Trophoblast cell (in vitro differentiated cells and primary cell): ENCODE results near the gene BEST2.

Source experiments
- DNase-seq, 2 donors: peaks; one replicate each; pipeline ENCODE4 v3.0.0-alpha.2; 2016
- H2AFZ ChIP-seq: 2 replicates; pipeline ENCODE4 v1.6.1; 2013; ENCODE audit warnings: low read length, moderate library complexity, mild to moderate bottlenecking; ENCODE audit not compliant: insufficient read depth, poor library complexity
- H2AK5ac ChIP-seq: 2 replicates; pipeline ENCODE4 v1.6.1; 2013; ENCODE audit warnings: mild to moderate bottlenecking, low read length
- H2BK120ac ChIP-seq: 2 replicates; pipeline ENCODE4 v1.6.1; 2013; ENCODE audit warnings: low read length, mild to moderate bottlenecking, moderate library complexity; ENCODE audit not compliant: insufficient read depth, poor library complexity
- H2BK12ac ChIP-seq: 2 replicates; pipeline ENCODE4 v1.6.1; 2013; ENCODE audit warnings: mild to moderate bottlenecking, low read length, moderate library complexity
- H2BK5ac ChIP-seq: 2 replicates; pipeline ENCODE4 v1.6.1; 2013; ENCODE audit warnings: low read length, low read depth, moderate library complexity, mild to moderate bottlenecking; ENCODE audit not compliant: poor library complexity
- H3K14ac ChIP-seq: 2 replicates; pipeline ENCODE4 v1.6.1; 2013; ENCODE audit warnings: mild to moderate bottlenecking, low read length
- H3K18ac ChIP-seq: 2 replicates; pipeline ENCODE4 v1.6.1; 2013; ENCODE audit warnings: mild to moderate bottlenecking, low read length
- H3K23ac ChIP-seq: 2 replicates; pipeline ENCODE4 v1.6.1; 2013; ENCODE audit warnings: low read length
- H3K27ac ChIP-seq: 2 replicates; pipeline ENCODE4 v1.5.1; 2013; ENCODE audit warnings: low read depth, mild to moderate bottlenecking, inconsistent platforms, low read length, moderate library complexity
- H3K27me3 ChIP-seq: 2 replicates; pipeline ENCODE4 v1.6.1; 2013; ENCODE audit warnings: inconsistent platforms, mild to moderate bottlenecking, low read length, moderate library complexity; ENCODE audit not compliant: insufficient read depth
- H3K36me3 ChIP-seq, 2 experiments: 1 replicate in 1 of 2; 2 replicates in 1 of 2; pipeline ENCODE4 v1.6.1; 2013; ENCODE audit warnings: low read length in 2 of 2, mild to moderate bottlenecking in 2 of 2, moderate library complexity in 1 of 2; ENCODE audit not compliant: insufficient read depth in 2 of 2, control insufficient read depth in 1 of 2
- H3K4ac ChIP-seq: 2 replicates; pipeline ENCODE4 v1.6.1; 2013; ENCODE audit warnings: low read depth, mild to moderate bottlenecking, low read length, moderate library complexity
- H3K4me1 ChIP-seq, 2 experiments: 1 replicate in 1 of 2; 2 replicates in 1 of 2; pipeline ENCODE4 v1.6.1; 2013; ENCODE audit warnings: low read length in 2 of 2, mild to moderate bottlenecking in 2 of 2, moderate library complexity in 1 of 2; ENCODE audit not compliant: insufficient read depth in 2 of 2, control insufficient read depth in 1 of 2
- H3K4me2 ChIP-seq: 2 replicates; pipeline ENCODE4 v1.6.1; 2013; ENCODE audit warnings: inconsistent platforms, mild to moderate bottlenecking, low read length, moderate library complexity
- H3K4me3 ChIP-seq: 2 replicates; pipeline ENCODE4 v1.5.1; 2013; ENCODE audit warnings: mild to moderate bottlenecking, low read depth, low read length, inconsistent platforms
- H3K79me1 ChIP-seq: one replicate; pipeline ENCODE4 v1.6.1; 2013; ENCODE audit warnings: low read length
- H3K79me2 ChIP-seq: 2 replicates; pipeline ENCODE4 v1.6.1; 2013; ENCODE audit warnings: low read length, mild to moderate bottlenecking; ENCODE audit not compliant: control insufficient read depth, insufficient read depth, poor library complexity
- H3K9ac ChIP-seq: 2 replicates; pipeline ENCODE4 v1.6.1; 2013; ENCODE audit warnings: mild to moderate bottlenecking, low read length
- H3K9me3 ChIP-seq: 2 replicates; pipeline ENCODE4 v1.6.1; 2013; ENCODE audit warnings: low read depth, mild to moderate bottlenecking, control low read depth, inconsistent platforms, low read length; ENCODE audit not compliant: insufficient read depth
- H4K12ac ChIP-seq: 2 replicates; pipeline ENCODE4 v1.6.1; 2013; ENCODE audit warnings: low read depth, mild to moderate bottlenecking, low read length, moderate library complexity
- H4K8ac ChIP-seq: 2 replicates; pipeline ENCODE4 v1.6.1; 2013; ENCODE audit warnings: low read depth, mild to moderate bottlenecking, low read length, moderate library complexity
- H4K91ac ChIP-seq: one replicate; pipeline ENCODE4 v1.6.1; 2013; ENCODE audit warnings: low read depth, mild to moderate bottlenecking, low read length, moderate library complexity
- WGBS: extraction: QIAGEN DNeasy Blood & Tissue Kit; methylation state at CpG from one replicate; pipeline ENCODE4 v1.1.7; 2013; ENCODE audit warnings: missing lambda C conversion rate; ENCODE audit not compliant: insufficient read length, insufficient coverage; ENCODE audit errors: extremely low coverage; 5-methylcytosine and 5-hydroxymethylcytosine counted together

BEST2 gene

DNA sequence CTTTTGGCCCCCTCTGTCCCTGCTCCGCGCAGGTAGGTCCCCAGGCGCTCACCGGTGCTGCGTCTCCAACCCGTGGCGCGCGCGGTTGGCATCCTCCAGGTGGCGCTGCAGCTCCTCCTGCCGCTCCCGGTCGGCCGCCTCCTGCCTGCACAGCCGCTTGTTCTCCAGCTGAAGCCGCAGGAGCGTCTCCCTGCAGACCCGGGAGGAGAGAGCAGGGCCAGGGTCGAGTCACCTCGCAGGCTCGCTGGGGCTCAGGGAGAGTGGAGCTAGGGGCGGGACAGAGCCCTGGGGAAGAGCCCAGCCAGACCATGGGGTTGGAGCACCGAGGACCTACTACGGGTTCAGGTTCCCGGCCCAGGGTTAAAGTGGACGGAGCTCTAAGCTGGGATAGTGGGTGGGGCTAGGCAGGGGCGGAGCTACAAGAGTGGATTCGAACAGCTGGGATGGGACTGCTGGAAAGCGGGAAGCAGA, 14.5 kb downstream of the BEST2 start:
- H3K79me1 ChIP-seq = no peaks in the 10 kb centered on the region
- no peak overlapping the region for H3K4me3 ChIP-seq
- H2BK12ac ChIP-seq = no peak overlapping the region
- H4K8ac ChIP-seq = no peak overlapping the region
- no peak overlapping the region for H4K12ac ChIP-seq
- H3K27ac ChIP-seq = no peak overlapping the region
- peaks cover 5% of the 10 kb centered on the region for H3K9me3 ChIP-seq
- no peak overlapping the region for H2AFZ ChIP-seq
- no peak overlapping the region for H3K4ac ChIP-seq
- H3K14ac ChIP-seq = no peak overlapping the region
- DNase-seq = peak; percentile 90 to 91
- H3K9ac ChIP-seq = no peak overlapping the region
- no peak overlapping the region for H2BK120ac ChIP-seq
- peaks cover 0 to 3% of the 10 kb centered on the region in 2 experiments for H3K4me1 ChIP-seq
- H2BK5ac ChIP-seq = no peak overlapping the region
- no peak overlapping the region for H4K91ac ChIP-seq
- no peaks in the 10 kb centered on the region for H3K27me3 ChIP-seq
- no peak overlapping the region for H3K23ac ChIP-seq
- no peak overlapping the region for H2AK5ac ChIP-seq
- no peaks in the 10 kb centered on the region for H3K79me2 ChIP-seq
- no peak overlapping the region for H3K4me2 ChIP-seq
- WGBS = no CpG with 5 or more reads among the region's 30 CpGs
- H3K18ac ChIP-seq = no peak overlapping the region
- H3K36me3 ChIP-seq = peaks cover 67 to 71% of the 10 kb centered on the region in 2 experiments

- H3K4me2 ChIP-seq = no peak overlapping the region
These were observed 15.6 kb downstream of the BEST2 start for GRCh38 chr19:12767150-12767549.

GRCh38 chr19:12767666-12768065, 16.1 kb downstream of the BEST2 start:
- DNase-seq = no peak
- Histone ChIP-seq H2AK5ac (no peak overlapping the region), H3K9me3 (peaks cover 5% of the 10 kb centered on the region), H3K4me2 (no peak overlapping the region), H3K4me1 (peaks cover 0 to 3% of the 10 kb centered on the region in 2 experiments), H2BK5ac (no peak overlapping the region), H3K79me2 (no peaks in the 10 kb centered on the region), H3K23ac (no peak overlapping the region), H4K91ac (no peak overlapping the region), H3K4me3 (no peak overlapping the region), H2BK12ac (no peak overlapping the region), H3K14ac (no peak overlapping the region), H3K27ac (no peak overlapping the region), H2BK120ac (no peak overlapping the region), H3K79me1 (no peaks in the 10 kb centered on the region), H3K18ac (no peak overlapping the region), H3K36me3 (peaks cover 64 to 68% of the 10 kb centered on the region in 2 experiments), H2AFZ (no peak overlapping the region), H4K8ac (no peak overlapping the region), H3K9ac (no peak overlapping the region), H3K4ac (no peak overlapping the region), H4K12ac (no peak overlapping the region), H3K27me3 (no peaks in the 10 kb centered on the region)
- no CpG with 5 or more reads among the region's 15 CpGs for WGBS

More at GRCh38 chr19:12767150-12767549, 15.6 kb downstream of the BEST2 start:
- Histone ChIP-seq H3K4me1 (peaks cover 0 to 3% of the 10 kb centered on the region in 2 experiments), H3K23ac (no peak overlapping the region), H3K9ac (no peak overlapping the region), H3K27ac (no peak overlapping the region), H4K12ac (no peak overlapping the region), H3K4ac (no peak overlapping the region), H3K18ac (no peak overlapping the region), H2BK5ac (no peak overlapping the region), H2BK12ac (no peak overlapping the region), H2AFZ (no peak overlapping the region), H2BK120ac (no peak overlapping the region), H2AK5ac (no peak overlapping the region), H3K27me3 (no peaks in the 10 kb centered on the region), H4K8ac (no peak overlapping the region), H3K36me3 (peaks cover 67 to 68% of the 10 kb centered on the region in 2 experiments), H3K14ac (no peak overlapping the region), H3K4me3 (no peak overlapping the region), H3K79me1 (no peaks in the 10 kb centered on the region), H3K79me2 (no peaks in the 10 kb centered on the region), H4K91ac (no peak overlapping the region), H3K9me3 (peaks cover 5% of the 10 kb centered on the region)
- no peak for DNase-seq
- WGBS = no CpG with 5 or more reads among the region's 11 CpGs

DNA sequence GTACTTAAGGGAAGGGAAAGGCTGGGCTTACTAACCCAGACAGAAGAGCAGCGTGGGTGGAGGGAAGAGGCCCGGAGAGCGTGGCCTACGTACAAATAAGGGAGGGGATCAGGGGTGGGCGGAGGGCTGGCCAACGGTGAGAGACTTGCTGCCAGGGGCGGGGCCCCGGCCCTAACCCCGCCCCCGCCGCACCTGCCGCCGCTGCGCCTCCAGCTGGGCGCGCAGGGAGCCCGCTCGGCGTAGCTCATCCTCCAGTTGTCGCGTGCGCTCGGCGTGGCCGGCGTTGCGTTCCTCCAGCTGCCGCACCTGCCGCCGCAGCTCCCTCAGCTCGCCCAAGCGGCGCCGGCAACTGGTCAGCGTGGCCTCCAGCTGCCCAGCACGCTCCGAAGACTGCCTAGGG, 18.1 kb downstream of the BEST2 start:
- Histone ChIP-seq H2AK5ac (no peak overlapping the region), H3K23ac (no peak overlapping the region), H3K4ac (no peak overlapping the region), H4K91ac (no peak overlapping the region), H3K4me1 (peaks cover 7 to 13% of the 10 kb centered on the region in 2 experiments), H2AFZ (no peak overlapping the region), H2BK5ac (no peak overlapping the region), H3K18ac (no peak overlapping the region), H3K9ac (no peak overlapping the region), H3K4me3 (no peak overlapping the region), H3K4me2 (peak overlapping the region; percentile 24), H2BK12ac (no peak overlapping the region), H3K27ac (no peak overlapping the region), H3K9me3 (peaks cover 1% of the 10 kb centered on the region), H4K8ac (no peak overlapping the region), H3K27me3 (no peaks in the 10 kb centered on the region), H3K14ac (no peak overlapping the region), H2BK120ac (no peak overlapping the region), H3K79me2 (no peaks in the 10 kb centered on the region), H3K36me3 (peaks cover 48 to 56% of the 10 kb centered on the region in 2 experiments), H3K79me1 (peaks cover 2% of the 10 kb centered on the region), H4K12ac (no peak overlapping the region)
- WGBS = no CpG with 5 or more reads among the region's 37 CpGs
- peak in 1 of 2 donors; percentile 43 for DNase-seq
